ENCODE data around the gene TAF1C. TPM values are rescaled to one million over a fixed set of nuclear protein-coding genes. Genes with fewer than 3 reads are reported as not detected.

Gene TAF1C
- total RNA-seq, 1 donor from 2014 or later, result 30.2 TPM

GRCh38 chr16:84196727-84197394 is 10.0 kb upstream of the TAF1C start:
- DNase-seq (ENCODE audit: extremely low spot score in 2 of 2), result no peak
- H3K9me3 ChIP-seq, result no peaks in the 10 kb centered on the region
- H3K36me3 ChIP-seq, result no peaks in the 10 kb centered on the region
- H3K4me3 ChIP-seq, result peak overlapping the region in 1 of 2 donors; percentile 32
- peak overlapping the region; percentile 69 for H3K27ac ChIP-seq
- no peaks in the 10 kb centered on the region for H3K27me3 ChIP-seq
- intact Hi-C loops (cut with DNase I), result no loop called here
- TF ChIP-seq POLR2AphosphoS5 (IDR thresholded peaks at IDR 0.05; ENCODE audit: insufficient read depth in 1 of 2, low read depth in 1 of 2), result peak in 1 of 2 donors; percentile 36
- TF ChIP-seq, protein P1, sequence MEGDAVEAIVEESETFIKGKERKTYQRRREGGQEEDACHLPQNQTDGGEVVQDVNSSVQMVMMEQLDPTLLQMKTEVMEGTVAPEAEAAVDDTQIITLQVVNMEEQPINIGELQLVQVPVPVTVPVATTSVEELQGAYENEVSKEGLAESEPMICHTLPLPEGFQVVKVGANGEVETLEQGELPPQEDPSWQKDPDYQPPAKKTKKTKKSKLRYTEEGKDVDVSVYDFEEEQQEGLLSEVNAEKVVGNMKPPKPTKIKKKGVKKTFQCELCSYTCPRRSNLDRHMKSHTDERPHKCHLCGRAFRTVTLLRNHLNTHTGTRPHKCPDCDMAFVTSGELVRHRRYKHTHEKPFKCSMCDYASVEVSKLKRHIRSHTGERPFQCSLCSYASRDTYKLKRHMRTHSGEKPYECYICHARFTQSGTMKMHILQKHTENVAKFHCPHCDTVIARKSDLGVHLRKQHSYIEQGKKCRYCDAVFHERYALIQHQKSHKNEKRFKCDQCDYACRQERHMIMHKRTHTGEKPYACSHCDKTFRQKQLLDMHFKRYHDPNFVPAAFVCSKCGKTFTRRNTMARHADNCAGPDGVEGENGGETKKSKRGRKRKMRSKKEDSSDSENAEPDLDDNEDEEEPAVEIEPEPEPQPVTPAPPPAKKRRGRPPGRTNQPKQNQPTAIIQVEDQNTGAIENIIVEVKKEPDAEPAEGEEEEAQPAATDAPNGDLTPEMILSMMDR (IDR thresholded peaks at IDR 0.05), result no peak
- H3K4me1 ChIP-seq, result peaks cover 30% of the 10 kb centered on the region

DNA sequence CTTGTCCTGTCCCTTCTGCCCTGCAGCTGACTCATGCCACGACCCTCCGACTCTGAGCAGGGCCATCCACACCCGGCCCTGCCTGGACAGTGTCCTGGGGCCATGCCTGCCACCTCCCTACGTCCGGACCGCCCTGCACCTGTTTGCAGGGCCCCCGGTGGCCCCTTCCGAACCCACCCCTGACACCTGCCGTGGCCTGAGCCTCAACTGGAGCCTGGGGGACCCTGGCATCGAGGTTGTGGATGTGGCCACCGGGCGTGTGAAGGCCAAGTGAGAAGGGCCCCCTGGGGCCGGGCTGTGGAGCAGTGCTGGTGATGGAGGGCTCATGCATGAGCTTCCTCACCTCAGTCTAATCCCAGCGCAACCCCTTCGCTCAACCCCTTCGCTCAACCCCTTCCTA is 9.2 kb upstream of the TAF1C start:
- intact Hi-C loops (cut with DNase I), result no loop called here
- Histone ChIP-seq H3K27ac (peak overlapping the region; percentile 69), H3K4me3 (peak overlapping the region in 1 of 2 donors; percentile 32), H3K4me1 (peaks cover 30% of the 10 kb centered on the region), H3K9me3 (no peaks in the 10 kb centered on the region), H3K36me3 (no peaks in the 10 kb centered on the region), H3K27me3 (no peaks in the 10 kb centered on the region)
- DNase-seq (ENCODE audit: extremely low spot score in 2 of 2), result no peak
- no peak for TF ChIP-seq POLR2AphosphoS5 (IDR thresholded peaks at IDR 0.05; ENCODE audit: insufficient read depth in 1 of 2, low read depth in 1 of 2)
- no peak for TF ChIP-seq POLR2A (IDR thresholded peaks at IDR 0.05)
- TF ChIP-seq, protein P1 (IDR thresholded peaks at IDR 0.05), result no peak

DNA sequence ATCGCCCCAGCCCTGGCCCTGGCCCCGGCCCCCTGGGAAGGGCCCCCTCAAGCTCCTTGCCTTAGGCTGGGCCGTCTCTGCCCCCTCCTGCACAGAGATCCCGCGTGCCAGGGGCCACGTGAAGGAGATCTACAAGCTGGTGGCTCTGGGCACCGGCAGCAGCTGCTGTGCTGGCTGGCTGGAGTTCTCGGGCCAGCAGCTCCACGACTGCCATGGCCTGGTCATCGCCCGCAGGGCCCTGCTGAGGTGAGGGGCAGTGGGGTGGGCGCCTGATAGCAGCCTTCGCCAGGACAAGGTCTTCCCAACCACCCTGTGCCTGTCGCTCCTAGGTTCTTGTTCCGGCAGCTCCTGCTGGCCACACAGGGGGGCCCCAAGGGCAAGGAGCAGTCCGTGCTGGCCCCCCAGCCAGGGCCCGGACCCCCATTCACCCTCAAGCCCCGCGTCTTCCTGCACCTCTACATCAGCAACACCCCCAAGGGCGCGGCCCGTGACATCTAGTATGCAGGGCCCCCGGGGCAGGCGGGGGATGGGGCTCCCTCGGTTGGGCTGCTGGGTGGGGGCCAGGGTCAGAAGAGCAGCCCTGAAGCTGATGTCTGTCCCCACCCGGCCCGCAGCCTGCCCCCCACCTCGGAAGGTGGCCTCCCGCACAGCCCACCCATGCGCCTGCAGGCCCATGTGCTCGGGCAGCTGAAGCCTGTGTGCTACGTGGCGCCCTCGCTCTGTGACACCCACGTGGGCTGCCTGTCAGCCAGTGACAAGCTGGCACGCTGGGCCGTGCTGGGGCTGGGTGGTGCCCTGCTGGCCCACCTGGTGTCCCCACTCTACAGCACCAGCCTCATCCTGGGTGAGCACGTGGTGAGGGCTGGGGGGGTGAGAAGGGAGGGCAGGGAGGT is 8.6 kb upstream of the TAF1C start:
- Histone ChIP-seq H3K27ac (no peak overlapping the region), H3K27me3 (no peaks in the 10 kb centered on the region), H3K4me3 (no peak overlapping the region), H3K36me3 (no peaks in the 10 kb centered on the region), H3K9me3 (no peaks in the 10 kb centered on the region), H3K4me1 (peaks cover 30% of the 10 kb centered on the region)
- TF ChIP-seq, protein P1 (IDR thresholded peaks at IDR 0.05), result no peak
- TF ChIP-seq POLR2A (IDR thresholded peaks at IDR 0.05), result no peak
- no peak for TF ChIP-seq POLR2AphosphoS5 (IDR thresholded peaks at IDR 0.05; ENCODE audit: insufficient read depth in 1 of 2, low read depth in 1 of 2)
- intact Hi-C loops (cut with DNase I), result no loop called here
- DNase-seq (ENCODE audit: extremely low spot score in 2 of 2), result no peak

GRCh38 chr16:84194470-84195200 is 7.8 kb upstream of the TAF1C start:
- DNase-seq (ENCODE audit: extremely low spot score in 2 of 2), result no peak
- intact Hi-C loops (cut with DNase I), result no loop called here
- Histone ChIP-seq H3K27ac (no peak overlapping the region), H3K27me3 (no peaks in the 10 kb centered on the region), H3K4me3 (no peak overlapping the region), H3K4me1 (peaks cover 30% of the 10 kb centered on the region), H3K9me3 (no peaks in the 10 kb centered on the region), H3K36me3 (no peaks in the 10 kb centered on the region)
- TF ChIP-seq, protein P1 (IDR thresholded peaks at IDR 0.05), result no peak
- TF ChIP-seq POLR2A (IDR thresholded peaks at IDR 0.05) (no peak), POLR2AphosphoS5 (IDR thresholded peaks at IDR 0.05; ENCODE audit: insufficient read depth in 1 of 2, low read depth in 1 of 2) (no peak)
